ENCODE measurements around the gene VPS37D. TPM values are rescaled to one million over a fixed set of nuclear protein-coding genes. Genes with fewer than 3 reads are reported as not detected.

The VPS37D gene
- total and polyA plus RNA-seq, 2 experiments from 2014 or later: 5.6 to 9.5 TPM

DNA sequence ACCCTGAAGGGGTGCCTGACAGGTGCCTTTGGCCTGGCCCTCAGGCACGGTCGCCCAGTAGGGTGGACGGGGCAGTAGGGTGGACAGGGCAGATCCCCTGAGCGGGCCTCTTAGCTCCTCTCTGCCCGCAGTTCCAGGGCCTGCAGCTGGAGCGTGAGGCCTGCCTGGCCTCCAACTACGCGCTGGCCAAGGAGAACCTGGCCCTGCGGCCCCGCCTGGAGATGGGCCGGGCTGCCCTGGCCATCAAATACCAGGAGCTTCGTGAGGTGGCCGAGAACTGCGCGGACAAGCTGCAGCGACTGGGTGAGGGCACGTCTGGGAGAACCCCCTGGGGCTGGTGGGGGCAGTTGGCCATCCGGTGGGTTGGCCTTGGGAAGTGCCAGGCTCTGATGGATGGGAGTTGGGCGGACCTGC is 1.7 kb downstream of the VPS37D start:
- H3K36me3 ChIP-seq (replicated peaks; ENCODE audit: insufficient read depth, low read depth): no peaks in the 10 kb centered on the region
- H3K4me3 ChIP-seq: no peak overlapping the region
- peaks cover 8% of the 10 kb centered on the region for H3K4me1 ChIP-seq (ENCODE audit: insufficient read depth)
- peaks cover 8% of the 10 kb centered on the region for H3K79me2 ChIP-seq
- no peak for DNase-seq (ENCODE audit: low spot score)
- no peak overlapping the region for H2AFZ ChIP-seq
- H3K27ac ChIP-seq: no peak overlapping the region
- 85% methylated on average over 19 of the region's 19 CpGs for WGBS (ENCODE audit: low lambda C conversion rate, missing lambda C conversion rate)
- H3K4me2 ChIP-seq: peak overlapping the region; percentile 93
- TF ChIP-seq EZH2phosphoT487 (IDR thresholded peaks at IDR 0.05; ENCODE audit: low read depth, severe bottlenecking, unreplicated experiment) (no peak), EZH2 (IDR thresholded peaks at IDR 0.05; ENCODE audit: borderline replicate concordance) (no peak)
- TF ChIP-seq, protein P1, sequence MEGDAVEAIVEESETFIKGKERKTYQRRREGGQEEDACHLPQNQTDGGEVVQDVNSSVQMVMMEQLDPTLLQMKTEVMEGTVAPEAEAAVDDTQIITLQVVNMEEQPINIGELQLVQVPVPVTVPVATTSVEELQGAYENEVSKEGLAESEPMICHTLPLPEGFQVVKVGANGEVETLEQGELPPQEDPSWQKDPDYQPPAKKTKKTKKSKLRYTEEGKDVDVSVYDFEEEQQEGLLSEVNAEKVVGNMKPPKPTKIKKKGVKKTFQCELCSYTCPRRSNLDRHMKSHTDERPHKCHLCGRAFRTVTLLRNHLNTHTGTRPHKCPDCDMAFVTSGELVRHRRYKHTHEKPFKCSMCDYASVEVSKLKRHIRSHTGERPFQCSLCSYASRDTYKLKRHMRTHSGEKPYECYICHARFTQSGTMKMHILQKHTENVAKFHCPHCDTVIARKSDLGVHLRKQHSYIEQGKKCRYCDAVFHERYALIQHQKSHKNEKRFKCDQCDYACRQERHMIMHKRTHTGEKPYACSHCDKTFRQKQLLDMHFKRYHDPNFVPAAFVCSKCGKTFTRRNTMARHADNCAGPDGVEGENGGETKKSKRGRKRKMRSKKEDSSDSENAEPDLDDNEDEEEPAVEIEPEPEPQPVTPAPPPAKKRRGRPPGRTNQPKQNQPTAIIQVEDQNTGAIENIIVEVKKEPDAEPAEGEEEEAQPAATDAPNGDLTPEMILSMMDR (IDR thresholded peaks at IDR 0.05; ENCODE audit: poor library complexity): no peak
- no peaks in the 10 kb centered on the region for H3K27me3 ChIP-seq
- no peaks in the 10 kb centered on the region for H4K20me1 ChIP-seq (ENCODE audit: insufficient read depth, poor library complexity, severe bottlenecking)
- no peaks in the 10 kb centered on the region for H3K9me2 ChIP-seq (replicated peaks; ENCODE audit: insufficient read depth)
- no peaks in the 10 kb centered on the region for H3K9me3 ChIP-seq (ENCODE audit: low read depth)

DNA sequence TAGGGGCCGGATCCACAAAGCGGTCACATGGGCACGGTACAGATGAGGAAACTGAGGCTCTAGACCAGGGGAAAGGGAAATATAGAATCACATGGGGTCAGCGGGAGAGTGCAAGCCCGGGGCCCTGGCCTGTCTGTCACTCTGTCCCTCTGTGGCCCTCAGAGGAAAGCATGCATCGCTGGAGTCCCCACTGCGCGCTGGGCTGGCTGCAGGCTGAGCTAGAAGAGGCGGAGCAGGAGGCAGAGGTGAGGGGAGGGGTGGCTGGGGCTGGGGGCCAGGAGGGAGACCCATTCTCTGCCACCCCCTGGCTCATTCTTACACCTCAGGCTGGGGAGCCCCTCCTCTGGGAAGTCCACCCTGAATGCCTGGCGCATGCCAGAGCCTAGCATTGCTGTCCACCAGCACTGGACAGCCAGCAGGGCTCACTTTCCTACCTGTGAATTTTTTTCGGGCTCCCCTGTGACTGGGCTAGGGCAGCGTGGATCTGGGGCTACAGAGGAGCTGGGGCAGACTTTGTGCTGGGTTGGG is 2.3 kb downstream of the VPS37D start:
- no peak overlapping the region for H3K27ac ChIP-seq
- H3K27me3 ChIP-seq: no peaks in the 10 kb centered on the region
- H3K4me1 ChIP-seq (ENCODE audit: insufficient read depth): peaks cover 8% of the 10 kb centered on the region
- DNase-seq (ENCODE audit: low spot score): no peak
- H3K4me2 ChIP-seq: no peak overlapping the region
- 93% methylated on average over 12 of the region's 12 CpGs for WGBS (ENCODE audit: low lambda C conversion rate, missing lambda C conversion rate)
- H3K4me3 ChIP-seq: no peak overlapping the region
- H3K9me2 ChIP-seq (replicated peaks; ENCODE audit: insufficient read depth): no peaks in the 10 kb centered on the region
- H3K9me3 ChIP-seq (ENCODE audit: low read depth): no peaks in the 10 kb centered on the region
- H2AFZ ChIP-seq: no peak overlapping the region
- no peaks in the 10 kb centered on the region for H4K20me1 ChIP-seq (ENCODE audit: insufficient read depth, poor library complexity, severe bottlenecking)
- no peaks in the 10 kb centered on the region for H3K36me3 ChIP-seq (replicated peaks; ENCODE audit: insufficient read depth, low read depth)
- H3K79me2 ChIP-seq: peaks cover 8% of the 10 kb centered on the region
- TF ChIP-seq, protein P1 (IDR thresholded peaks at IDR 0.05; ENCODE audit: poor library complexity): no peak
- TF ChIP-seq EZH2phosphoT487 (IDR thresholded peaks at IDR 0.05; ENCODE audit: low read depth, severe bottlenecking, unreplicated experiment) (no peak), EZH2 (IDR thresholded peaks at IDR 0.05; ENCODE audit: borderline replicate concordance) (no peak)

DNA sequence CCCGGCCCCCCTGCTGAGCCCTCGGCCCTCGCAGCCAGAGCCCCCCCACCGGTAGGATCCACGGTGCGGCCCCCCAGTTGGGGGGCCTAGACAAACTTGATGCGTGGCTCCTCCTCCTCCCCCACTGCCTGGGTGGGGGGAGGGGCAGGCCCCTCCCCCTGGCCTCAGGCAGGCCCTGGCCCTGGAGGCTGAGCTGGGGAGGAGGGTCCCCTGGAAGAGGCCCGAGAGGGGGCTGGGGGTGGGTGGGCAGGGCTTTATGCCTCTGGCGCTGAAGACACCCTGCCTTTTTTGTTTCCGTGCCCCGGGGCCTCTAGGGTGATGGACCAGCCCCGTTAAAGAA is 3.7 kb downstream of the VPS37D start:
- H3K4me3 ChIP-seq: no peak overlapping the region
- WGBS (ENCODE audit: low lambda C conversion rate, missing lambda C conversion rate): 59% methylated on average over 4 of the region's 12 CpGs
- no peaks in the 10 kb centered on the region for H3K9me3 ChIP-seq (ENCODE audit: low read depth)
- no peaks in the 10 kb centered on the region for H3K9me2 ChIP-seq (replicated peaks; ENCODE audit: insufficient read depth)
- peaks cover 8% of the 10 kb centered on the region for H3K4me1 ChIP-seq (ENCODE audit: insufficient read depth)
- no peak overlapping the region for H2AFZ ChIP-seq
- DNase-seq (ENCODE audit: low spot score): no peak
- H3K36me3 ChIP-seq (replicated peaks; ENCODE audit: insufficient read depth, low read depth): no peaks in the 10 kb centered on the region
- no peaks in the 10 kb centered on the region for H4K20me1 ChIP-seq (ENCODE audit: insufficient read depth, poor library complexity, severe bottlenecking)
- no peaks in the 10 kb centered on the region for H3K27me3 ChIP-seq
- H3K27ac ChIP-seq: no peak overlapping the region
- TF ChIP-seq EZH2phosphoT487 (IDR thresholded peaks at IDR 0.05; ENCODE audit: low read depth, severe bottlenecking, unreplicated experiment) (no peak), EZH2 (IDR thresholded peaks at IDR 0.05; ENCODE audit: borderline replicate concordance) (no peak)
- TF ChIP-seq, protein P1 (IDR thresholded peaks at IDR 0.05; ENCODE audit: poor library complexity): no peak
- no peak overlapping the region for H3K4me2 ChIP-seq
- peaks cover 8% of the 10 kb centered on the region for H3K79me2 ChIP-seq
